COR-L47 (cell line): Measurements from ENCODE around the gene CBLN2.

Source experiments
- DNase-seq: peaks from one replicate; lab custom pipeline; 2025; lab: John Stamatoyannopoulos, UW

Gene CBLN2

GRCh38 chr18:72544092-72544886 is at the start of gene CBLN2:
TSS of gene CBLN2 (minus strand) at chr18:72544342. CDS start at chr18:72542160, 2,182 bp downstream.
- peak; percentile 79 for DNase-seq

- no peak for DNase-seq
Observed at GRCh38 chr18:72588360-72588759, 44.2 kb upstream of the CBLN2 start.

- DNase-seq: no peak
Observed at GRCh38 chr18:72584787-72585186, 40.6 kb upstream of the CBLN2 start.

- DNase-seq: no peak
Observed at GRCh38 chr18:72581976-72582375, 37.8 kb upstream of the CBLN2 start.

- DNase-seq: no peak
Observed at GRCh38 chr18:72572896-72573295, 28.8 kb upstream of the CBLN2 start.

GRCh38 chr18:72566290-72566689 is 22.1 kb upstream of the CBLN2 start:
- DNase-seq: no peak

- DNase-seq: no peak
Observed at GRCh38 chr18:72555968-72556367, 11.8 kb upstream of the CBLN2 start.

- no peak for DNase-seq
Observed at GRCh38 chr18:72555101-72555500, 11.0 kb upstream of the CBLN2 start.

- no peak for DNase-seq
Observed at GRCh38 chr18:72543357-72544055, 636 bp downstream of the CBLN2 start.

- no peak for DNase-seq
Observed at GRCh38 chr18:72542984-72543356, 1.2 kb downstream of the CBLN2 start.

- DNase-seq: no peak
Observed at GRCh38 chr18:72542342-72542741, 1.8 kb downstream of the CBLN2 start.

- DNase-seq: no peak
Observed at GRCh38 chr18:72541871-72542332, 2.2 kb downstream of the CBLN2 start.

- DNase-seq: no peak
Observed at GRCh38 chr18:72539901-72540300, 4.2 kb downstream of the CBLN2 start.

GRCh38 chr18:72530622-72531021 is 13.5 kb downstream of the CBLN2 start:
- DNase-seq: no peak

GRCh38 chr18:72504866-72505265 is 39.3 kb downstream of the CBLN2 start:
- DNase-seq: no peak

- no peak for DNase-seq
Observed at GRCh38 chr18:72502671-72503431, 41.3 kb downstream of the CBLN2 start.

- DNase-seq: no peak
Observed at GRCh38 chr18:72492497-72492896, 51.6 kb downstream of the CBLN2 start.
